HFF-Myc (cell line): Measurements from ENCODE around the gene WDR33.

Experiments used
- DNase-seq: peaks from one replicate; pipeline ENCODE4 v3.0.0-alpha.2; 2011; ENCODE audit warnings: low read depth; ENCODE audit errors: extremely low read depth
- H3K4me3 ChIP-seq: replicated peaks from 2 replicates; pipeline ENCODE4 v1.5.1; 2011; ENCODE audit warnings: low read depth, mild to moderate bottlenecking, control low read depth, low read length
- TF ChIP-seq, protein P1 (sequence below): IDR thresholded peaks from 2 replicates; pipeline ENCODE4 v1.5.1; 2012; ENCODE audit warnings: mild to moderate bottlenecking, low read depth, low read length, control low read depth; ENCODE audit errors: missing control alignments

WDR33 gene

DNA sequence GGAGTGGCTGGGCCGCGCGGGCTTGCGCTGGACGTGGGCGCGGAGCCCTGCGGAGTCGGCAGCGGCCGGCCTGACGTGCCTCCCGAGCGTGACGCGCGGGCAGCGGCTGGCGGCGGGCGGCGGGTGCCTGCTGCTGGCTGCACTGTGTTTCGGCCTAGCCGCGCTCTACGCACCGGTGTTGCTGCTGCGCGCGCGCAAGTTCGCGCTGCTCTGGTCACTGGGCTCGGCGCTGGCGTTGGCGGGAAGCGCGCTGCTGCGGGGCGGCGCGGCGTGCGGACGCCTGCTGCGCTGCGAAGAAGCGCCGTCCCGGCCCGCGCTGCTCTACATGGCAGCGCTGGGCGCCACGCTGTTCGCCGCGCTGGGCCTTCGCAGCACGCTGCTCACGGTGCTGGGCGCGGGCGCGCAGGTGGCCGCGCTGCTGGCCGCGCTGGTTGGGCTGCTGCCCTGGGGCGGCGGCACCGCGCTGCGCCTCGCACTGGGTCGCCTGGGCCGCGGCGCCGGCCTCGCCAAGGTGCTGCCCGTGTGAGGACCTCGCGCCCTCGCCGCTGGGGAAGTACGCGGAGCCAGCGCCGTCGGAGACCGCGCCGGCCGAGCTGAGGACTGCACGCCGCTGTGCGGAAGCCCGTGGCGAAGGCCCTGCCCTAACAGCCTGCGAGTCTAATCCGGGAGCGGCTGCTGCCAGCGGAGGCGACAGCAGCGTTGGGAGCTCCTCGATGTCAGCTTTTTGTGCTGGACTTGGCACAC, 109.1 kb downstream of the WDR33 start:
- TF ChIP-seq, protein P1, sequence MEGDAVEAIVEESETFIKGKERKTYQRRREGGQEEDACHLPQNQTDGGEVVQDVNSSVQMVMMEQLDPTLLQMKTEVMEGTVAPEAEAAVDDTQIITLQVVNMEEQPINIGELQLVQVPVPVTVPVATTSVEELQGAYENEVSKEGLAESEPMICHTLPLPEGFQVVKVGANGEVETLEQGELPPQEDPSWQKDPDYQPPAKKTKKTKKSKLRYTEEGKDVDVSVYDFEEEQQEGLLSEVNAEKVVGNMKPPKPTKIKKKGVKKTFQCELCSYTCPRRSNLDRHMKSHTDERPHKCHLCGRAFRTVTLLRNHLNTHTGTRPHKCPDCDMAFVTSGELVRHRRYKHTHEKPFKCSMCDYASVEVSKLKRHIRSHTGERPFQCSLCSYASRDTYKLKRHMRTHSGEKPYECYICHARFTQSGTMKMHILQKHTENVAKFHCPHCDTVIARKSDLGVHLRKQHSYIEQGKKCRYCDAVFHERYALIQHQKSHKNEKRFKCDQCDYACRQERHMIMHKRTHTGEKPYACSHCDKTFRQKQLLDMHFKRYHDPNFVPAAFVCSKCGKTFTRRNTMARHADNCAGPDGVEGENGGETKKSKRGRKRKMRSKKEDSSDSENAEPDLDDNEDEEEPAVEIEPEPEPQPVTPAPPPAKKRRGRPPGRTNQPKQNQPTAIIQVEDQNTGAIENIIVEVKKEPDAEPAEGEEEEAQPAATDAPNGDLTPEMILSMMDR, result no peak
- H3K4me3 ChIP-seq, result peak overlapping the region; percentile 55
- DNase-seq, result peak; percentile 25

DNA sequence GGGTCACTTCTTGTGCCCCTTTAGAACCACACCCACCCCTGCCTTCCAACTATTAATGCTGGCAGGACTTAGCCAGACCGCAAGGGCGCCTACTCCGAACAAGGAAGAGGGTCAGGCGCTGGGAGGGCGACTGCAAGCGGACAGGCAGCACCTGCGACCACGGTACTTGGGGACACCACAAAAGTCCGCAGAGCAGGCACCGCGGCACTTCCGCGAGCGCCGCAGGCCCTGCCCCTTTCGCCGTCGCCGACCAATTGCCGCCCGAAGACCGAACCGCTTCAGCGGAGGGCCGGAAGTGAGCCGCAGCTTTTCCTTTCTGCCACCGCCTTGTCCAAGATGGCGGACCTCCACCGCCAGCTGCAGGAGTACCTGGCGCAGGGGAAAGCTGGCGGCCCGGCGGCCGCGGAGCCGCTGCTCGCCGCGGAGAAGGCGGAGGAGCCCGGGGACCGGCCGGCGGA, 109.7 kb downstream of the WDR33 start, which contains the start of gene SFT2D3:
TSS of gene SFT2D3 (plus strand) at position 305 of the 458 bp plus-strand sequence. CDS start at position 337, 32 bp downstream.
- DNase-seq, result peak; percentile 51
- H3K4me3 ChIP-seq, result peak within 1 kb of the TSS; percentile 55
- TF ChIP-seq, protein P1, result no peak

DNA sequence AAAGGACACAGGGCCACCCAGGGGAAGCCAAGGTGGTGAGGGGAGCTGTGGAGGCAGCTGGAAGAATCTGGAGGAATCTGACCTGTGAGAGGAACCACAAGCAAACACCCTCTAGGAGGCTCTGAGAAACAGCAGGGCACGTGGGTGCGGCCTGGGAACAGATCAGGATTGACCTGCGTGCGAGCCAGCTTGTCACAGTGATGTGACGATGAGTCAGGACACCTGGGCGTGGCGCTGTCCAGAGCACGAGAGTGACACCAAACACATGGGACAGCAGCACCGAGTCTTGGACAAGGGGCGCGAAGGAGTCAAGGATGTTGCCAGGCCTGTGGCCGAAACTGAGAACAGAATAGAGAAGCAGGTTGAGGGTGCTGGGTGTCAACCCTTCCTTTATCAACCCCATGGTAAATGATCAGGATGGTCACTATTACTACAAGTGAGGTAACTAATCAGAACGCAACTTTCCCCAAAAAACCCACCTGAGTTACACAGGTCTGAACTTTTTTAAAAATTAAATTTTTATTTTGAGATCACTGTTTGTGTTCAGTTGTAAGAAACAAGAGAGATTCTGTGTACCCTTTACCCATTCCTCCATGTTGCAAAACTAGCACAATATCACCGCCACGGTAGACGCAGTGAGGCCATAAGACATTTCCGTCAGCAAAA, 110.3 kb downstream of the WDR33 start:
- TF ChIP-seq, protein P1, result no peak
- peak overlapping the region; percentile 55 for H3K4me3 ChIP-seq
- no peak for DNase-seq

DNA sequence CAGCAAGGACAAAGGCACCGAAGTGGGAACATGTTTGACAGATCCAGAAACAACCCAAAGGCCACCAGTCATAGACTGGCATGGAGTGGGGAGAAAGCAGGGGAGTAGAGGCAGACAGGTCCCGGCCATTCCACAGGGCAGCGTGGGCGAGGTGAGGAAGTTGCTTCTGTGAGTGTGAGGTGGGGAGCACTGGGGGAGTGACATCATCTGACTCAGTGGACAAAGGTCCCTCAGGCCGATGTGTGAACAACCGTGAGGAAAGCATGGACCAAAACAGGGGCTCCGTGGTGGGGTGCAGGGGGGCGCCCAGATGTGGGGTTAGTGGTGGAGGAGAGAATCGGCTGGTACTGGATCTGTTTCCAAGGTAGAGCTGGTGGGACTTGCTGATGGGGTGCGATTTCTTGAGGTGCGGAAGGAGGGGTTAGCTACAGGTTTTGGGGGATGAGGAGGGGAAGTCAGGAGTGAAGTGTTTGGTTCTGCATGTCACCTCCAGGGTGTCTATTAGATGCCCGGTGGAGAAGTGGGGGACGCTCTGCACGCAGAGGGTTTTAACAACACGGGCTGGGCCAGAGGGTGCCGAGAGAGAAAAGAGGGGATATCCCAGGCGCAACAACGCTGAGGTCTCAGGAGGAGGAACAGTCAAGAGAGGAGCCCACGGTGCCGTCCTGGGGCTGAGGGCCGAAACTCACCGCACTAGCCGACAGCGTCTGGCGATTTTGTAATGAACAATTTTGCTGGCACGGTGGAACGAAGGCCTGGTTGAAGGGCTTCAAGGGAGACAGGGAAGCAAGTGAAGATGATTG, 112.2 kb downstream of the WDR33 start:
- no peak overlapping the region for H3K4me3 ChIP-seq
- TF ChIP-seq, protein P1, result no peak
- DNase-seq, result no peak

DNA sequence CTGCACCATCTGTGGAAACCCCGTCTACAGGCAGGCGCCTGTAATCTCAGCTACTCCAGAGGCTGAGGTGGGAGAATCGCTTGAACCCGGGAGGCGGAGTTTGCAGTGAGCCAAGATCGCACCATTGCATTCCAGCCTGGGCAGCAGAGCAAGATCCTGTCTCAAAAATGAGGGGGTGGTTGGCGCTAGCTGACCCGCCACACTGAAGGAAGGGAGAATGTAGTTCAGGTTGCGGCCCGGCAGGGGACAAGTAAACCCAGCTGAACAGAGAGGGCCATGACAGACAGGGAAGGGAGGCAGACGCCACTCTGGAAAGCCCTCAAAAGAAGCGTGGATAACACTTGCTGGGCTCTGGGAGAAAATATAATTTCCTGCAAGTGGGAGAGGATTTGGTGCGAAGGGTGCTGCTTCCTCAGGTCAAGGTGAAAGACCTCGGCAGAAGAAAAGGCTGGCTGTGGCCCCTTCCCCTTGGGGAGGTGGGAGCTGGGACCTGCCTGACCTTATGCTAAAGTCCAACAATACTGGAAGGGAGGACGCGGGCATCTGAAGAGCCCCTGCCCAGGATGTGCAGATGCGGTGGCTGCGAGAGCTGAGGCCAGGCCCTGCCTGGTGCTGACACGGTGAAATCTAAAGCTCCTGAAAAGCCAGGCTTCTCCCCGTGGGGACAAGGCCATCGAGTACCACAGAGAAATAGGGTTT, 113.3 kb downstream of the WDR33 start:
- DNase-seq, result no peak
- TF ChIP-seq, protein P1, result no peak
- H3K4me3 ChIP-seq, result no peak overlapping the region
